GM19043 (cell line): ENCODE results near the gene PAF1.
"Not testable (repeated sequence)": the region's sequence is repeated elsewhere in the genome, so short reads cannot be mapped to it uniquely, and the experiment has no call there.

Experiments
- ATAC-seq: cut with Tn5 transposase; IDR thresholded peaks from one replicate; pipeline ENCODE4 v1.9.1; 2021; ENCODE audit warnings: low read depth; ENCODE audit not compliant: unreplicated experiment

The PAF1 gene

GRCh38 chr19:39385629-39386411, 5.1 kb downstream of the PAF1 start:
- ATAC-seq, result no peak

- no peak for ATAC-seq
These were observed 5.9 kb downstream of the PAF1 start for GRCh38 chr19:39384839-39385568.

- no peak for ATAC-seq
These were observed 7.7 kb downstream of the PAF1 start for GRCh38 chr19:39382991-39383828.

- no peak for ATAC-seq
These were observed 8.8 kb downstream of the PAF1 start for GRCh38 chr19:39381910-39382611.

GRCh38 chr19:39380521-39381502, 10.1 kb downstream of the PAF1 start:
- ATAC-seq, result no peak

- no peak for ATAC-seq
These were observed 11.0 kb downstream of the PAF1 start for GRCh38 chr19:39379865-39380396.

GRCh38 chr19:39379366-39379765, 11.5 kb downstream of the PAF1 start:
- not testable (repeated sequence) for ATAC-seq

GRCh38 chr19:39377373-39378362, 13.2 kb downstream of the PAF1 start:
- no peak for ATAC-seq

DNA sequence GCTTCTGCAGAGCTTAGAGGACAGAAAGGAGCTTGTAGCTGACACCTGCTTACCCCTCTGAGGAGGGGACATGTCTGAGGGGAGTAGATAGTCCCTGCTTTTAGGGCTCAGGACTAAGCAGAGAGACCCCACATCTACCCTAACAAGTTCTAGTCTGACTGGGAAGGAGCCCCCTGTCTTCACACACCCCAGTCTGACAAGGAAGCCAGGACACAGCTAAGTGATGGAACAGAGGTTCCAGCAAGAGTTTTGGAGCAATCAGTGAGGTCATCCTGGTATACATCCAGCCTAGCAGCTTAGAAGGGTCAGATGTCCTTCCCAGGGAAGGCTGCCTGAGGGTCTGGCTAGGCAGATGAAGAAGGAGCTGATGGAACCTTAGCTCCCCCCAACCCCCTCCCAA, 15.0 kb downstream of the PAF1 start:
- no peak for ATAC-seq

- ATAC-seq, result no peak
These were observed 18.0 kb downstream of the PAF1 start for GRCh38 chr19:39372941-39373340.

GRCh38 chr19:39372047-39372802, 18.7 kb downstream of the PAF1 start:
- ATAC-seq, result no peak

DNA sequence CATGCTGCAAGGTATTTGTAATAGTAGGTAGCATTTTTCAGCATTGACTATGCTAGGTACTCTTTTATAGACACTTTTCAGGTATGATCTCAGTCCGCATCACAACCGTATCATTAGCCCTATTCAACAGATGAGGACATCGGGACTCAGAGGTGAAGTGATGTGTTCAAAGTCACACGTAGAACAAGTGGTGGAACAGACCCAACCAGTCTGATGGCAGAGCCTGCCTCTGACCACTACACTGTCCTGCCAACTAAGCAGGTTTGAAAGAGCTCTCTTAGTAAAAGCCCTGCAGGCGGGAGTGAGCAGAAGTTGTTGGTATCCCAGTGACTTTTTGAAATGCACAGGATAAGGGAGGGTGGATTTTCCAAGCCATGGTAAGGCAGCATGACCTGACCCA, 20.2 kb downstream of the PAF1 start:
- no peak for ATAC-seq

DNA sequence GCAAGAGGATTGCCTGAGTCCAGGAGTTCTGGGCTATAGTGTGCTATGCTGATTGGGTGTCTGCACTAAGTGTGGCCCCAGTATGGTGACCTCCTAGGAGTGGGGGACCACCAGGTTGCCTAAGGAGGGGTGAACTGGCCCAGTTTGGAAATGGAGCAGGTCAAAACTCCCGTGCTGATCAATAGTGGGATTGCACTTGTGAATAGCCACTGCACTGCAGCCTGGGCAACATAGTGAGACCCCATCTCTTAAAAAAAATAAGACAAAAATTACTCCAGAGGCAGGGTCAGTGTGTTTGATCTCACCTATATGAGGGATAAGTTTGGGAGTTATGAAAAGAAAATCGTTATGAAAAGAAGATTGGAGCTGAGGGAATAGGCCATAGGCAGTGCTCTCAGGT, 21.7 kb downstream of the PAF1 start:
- no peak for ATAC-seq

- no peak for ATAC-seq
These were observed 25.4 kb downstream of the PAF1 start for GRCh38 chr19:39365531-39365930.

DNA sequence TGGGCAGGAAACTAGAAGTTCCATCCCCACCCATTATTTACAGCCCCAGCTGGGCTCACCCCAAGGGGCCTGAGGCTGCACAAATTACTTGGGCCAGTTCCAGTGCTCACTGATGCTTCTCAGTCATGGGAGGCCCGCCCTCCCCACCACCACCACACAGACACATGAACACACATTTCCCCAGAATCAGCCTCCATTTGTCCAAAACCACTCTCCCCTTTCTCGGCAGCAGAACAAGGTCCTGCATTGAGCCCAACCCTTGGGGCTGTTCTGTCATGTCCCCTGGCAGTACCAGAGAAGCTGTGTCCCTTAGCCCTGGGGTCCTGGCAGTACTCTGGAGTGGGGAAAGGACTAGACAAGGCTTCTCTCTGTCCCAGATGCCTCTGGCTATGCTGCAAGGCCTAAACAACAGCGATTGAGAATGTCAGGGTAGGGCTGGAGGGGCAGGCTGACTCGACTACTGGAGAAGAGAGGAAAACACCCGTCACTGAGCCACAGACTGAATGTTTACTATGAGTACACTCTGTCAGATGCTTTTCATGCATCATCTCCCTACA, 26.9 kb downstream of the PAF1 start:
- no peak for ATAC-seq

GRCh38 chr19:39362682-39363657, 27.9 kb downstream of the PAF1 start:
- no peak for ATAC-seq
